Endodermal cell (in vitro differentiated cells): Measurements from ENCODE around the gene SCFD2. TPM values are rescaled to one million over a fixed set of nuclear protein-coding genes. Genes with fewer than 3 reads are reported as not detected.
A peak's percentile ranks its signal among the peaks of the same experiment; 100 is the strongest.

Source experiments
- DNase-seq: peaks from one replicate; pipeline ENCODE4 v3.0.0-alpha.2; 2017
- H3K27ac ChIP-seq: 2 replicates; pipeline ENCODE4 v1.5.1; 2013; ENCODE audit warnings: mild to moderate bottlenecking, low read depth, low read length, moderate library complexity
- H3K27me3 ChIP-seq: 2 replicates; pipeline ENCODE4 v1.6.1; 2013; ENCODE audit warnings: mild to moderate bottlenecking, low read length, moderate library complexity; ENCODE audit not compliant: insufficient read depth, control insufficient read depth, poor library complexity, severe bottlenecking
- H3K36me3 ChIP-seq: 2 replicates; pipeline ENCODE4 v1.7.0; 2013; ENCODE audit warnings: mild to moderate bottlenecking, low read length, moderate library complexity; ENCODE audit not compliant: control insufficient read depth, insufficient read depth
- H3K4me1 ChIP-seq: one replicate; pipeline ENCODE4 v1.7.0; 2013; ENCODE audit warnings: low read length; ENCODE audit not compliant: control insufficient read depth, insufficient read depth
- H3K4me3 ChIP-seq: 2 replicates; pipeline ENCODE4 v1.5.1; 2013; ENCODE audit warnings: mild to moderate bottlenecking, low read length, moderate library complexity
- H3K9ac ChIP-seq: 2 replicates; pipeline ENCODE4 v1.6.1; 2013; ENCODE audit warnings: mild to moderate bottlenecking, low read length, moderate library complexity; ENCODE audit not compliant: poor library complexity, severe bottlenecking; ENCODE audit errors: extremely low read depth
- H3K9me3 ChIP-seq: 2 replicates; pipeline ENCODE4 v1.6.1; 2013; ENCODE audit warnings: mild to moderate bottlenecking, low read length, moderate library complexity; ENCODE audit not compliant: control insufficient read depth
- H3K27ac Mint-ChIP-seq: 2 replicates; pipeline ENCODE4 v1.8.0; 2020; ENCODE audit warnings: mixed read lengths
- H3K27me3 Mint-ChIP-seq: 2 replicates; pipeline ENCODE4 v1.8.0; 2021; ENCODE audit warnings: mild to moderate bottlenecking, mixed read lengths; ENCODE audit not compliant: insufficient read depth
- H3K36me3 Mint-ChIP-seq: 2 replicates; pipeline ENCODE4 v1.8.0; 2020; ENCODE audit warnings: low read depth, mixed read lengths
- H3K4me1 Mint-ChIP-seq: 2 replicates; pipeline ENCODE4 v1.8.0; 2020; ENCODE audit warnings: mixed read lengths
- H3K4me3 Mint-ChIP-seq: 2 replicates; pipeline ENCODE4 v1.8.0; 2020; ENCODE audit warnings: mild to moderate bottlenecking, moderate library complexity, mixed read lengths
- H3K9me3 Mint-ChIP-seq: 2 replicates; pipeline ENCODE4 v1.8.0; 2020; ENCODE audit warnings: mild to moderate bottlenecking, mixed read lengths
- WGBS, 2 experiments: methylation state at CpG; one replicate each; pipeline versions ENCODE4 v1.1.5 to v1.1.7; 2013; ENCODE audit warnings: missing lambda C conversion rate in 2 of 2, mixed read lengths in 1 of 2; ENCODE audit not compliant: insufficient coverage in 1 of 2, insufficient read length in 1 of 2; 5-methylcytosine and 5-hydroxymethylcytosine counted together
- total RNA-seq, 2 donors: library from RNA; stranded (reverse); fragmentation: NEBNext Ultra II Directional in 1 of 2; extraction: Animal tissue kit (Norgen Biotek cat#: 25700) in 1 of 2; gene quantifications; 2 replicates in 1 of 2; 3 replicates in 1 of 2; pipeline ENCODE4 v1.2.1, GENCODE V29; 2021
- TF ChIP-seq, protein P1 (sequence below): fragments of 200-600 bp; sonication (generic); conservative IDR thresholded peaks from 2 replicates; pipeline ENCODE4 v1.5.0; 2021; ENCODE audit warnings: antibody characterized with exemption, mild to moderate bottlenecking

SCFD2 gene
- total RNA-seq, 2 donors from 2014 or later: 5.7 to 6.5 TPM

DNA sequence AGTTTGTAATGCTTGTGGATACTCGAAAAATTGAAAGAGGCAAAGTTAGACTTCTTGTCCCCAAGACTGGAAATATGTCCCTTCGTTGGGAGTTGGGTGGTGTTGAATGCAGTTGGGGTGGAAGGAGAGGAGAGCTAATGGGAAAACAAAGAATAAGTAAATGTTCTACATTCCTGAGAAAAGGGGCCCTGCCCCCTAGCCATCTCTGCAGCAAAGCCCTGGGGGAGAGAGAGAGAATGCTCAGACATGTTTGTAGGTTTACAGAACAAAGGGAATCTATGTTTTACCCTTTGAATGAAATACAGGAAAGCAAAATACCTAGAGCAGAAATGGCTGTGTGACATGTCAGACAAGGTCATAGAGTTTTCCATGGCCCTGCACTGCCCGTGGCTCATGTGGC is 415.6 kb downstream of the SCFD2 start:
- Mint-ChIP-seq H3K9me3 (no peaks in the 10 kb centered on the region), H3K4me3 (no peak overlapping the region), H3K27me3 (peaks cover 49% of the 10 kb centered on the region), H3K27ac (no peak overlapping the region), H3K4me1 (peaks cover 14% of the 10 kb centered on the region), H3K36me3 (no peaks in the 10 kb centered on the region)
- Histone ChIP-seq H3K9me3 (no peaks in the 10 kb centered on the region), H3K4me3 (no peak overlapping the region), H3K4me1 (peaks cover 9% of the 10 kb centered on the region), H3K9ac (no peak overlapping the region), H3K27me3 (peaks cover 22% of the 10 kb centered on the region), H3K27ac (no peak overlapping the region), H3K36me3 (no peaks in the 10 kb centered on the region)
- TF ChIP-seq, protein P1, sequence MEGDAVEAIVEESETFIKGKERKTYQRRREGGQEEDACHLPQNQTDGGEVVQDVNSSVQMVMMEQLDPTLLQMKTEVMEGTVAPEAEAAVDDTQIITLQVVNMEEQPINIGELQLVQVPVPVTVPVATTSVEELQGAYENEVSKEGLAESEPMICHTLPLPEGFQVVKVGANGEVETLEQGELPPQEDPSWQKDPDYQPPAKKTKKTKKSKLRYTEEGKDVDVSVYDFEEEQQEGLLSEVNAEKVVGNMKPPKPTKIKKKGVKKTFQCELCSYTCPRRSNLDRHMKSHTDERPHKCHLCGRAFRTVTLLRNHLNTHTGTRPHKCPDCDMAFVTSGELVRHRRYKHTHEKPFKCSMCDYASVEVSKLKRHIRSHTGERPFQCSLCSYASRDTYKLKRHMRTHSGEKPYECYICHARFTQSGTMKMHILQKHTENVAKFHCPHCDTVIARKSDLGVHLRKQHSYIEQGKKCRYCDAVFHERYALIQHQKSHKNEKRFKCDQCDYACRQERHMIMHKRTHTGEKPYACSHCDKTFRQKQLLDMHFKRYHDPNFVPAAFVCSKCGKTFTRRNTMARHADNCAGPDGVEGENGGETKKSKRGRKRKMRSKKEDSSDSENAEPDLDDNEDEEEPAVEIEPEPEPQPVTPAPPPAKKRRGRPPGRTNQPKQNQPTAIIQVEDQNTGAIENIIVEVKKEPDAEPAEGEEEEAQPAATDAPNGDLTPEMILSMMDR: no peak
- peak; percentile 64 for DNase-seq
- WGBS, 2 experiments: 79 to 85% methylated on average over 2 to 3 of the region's 3 CpGs

DNA sequence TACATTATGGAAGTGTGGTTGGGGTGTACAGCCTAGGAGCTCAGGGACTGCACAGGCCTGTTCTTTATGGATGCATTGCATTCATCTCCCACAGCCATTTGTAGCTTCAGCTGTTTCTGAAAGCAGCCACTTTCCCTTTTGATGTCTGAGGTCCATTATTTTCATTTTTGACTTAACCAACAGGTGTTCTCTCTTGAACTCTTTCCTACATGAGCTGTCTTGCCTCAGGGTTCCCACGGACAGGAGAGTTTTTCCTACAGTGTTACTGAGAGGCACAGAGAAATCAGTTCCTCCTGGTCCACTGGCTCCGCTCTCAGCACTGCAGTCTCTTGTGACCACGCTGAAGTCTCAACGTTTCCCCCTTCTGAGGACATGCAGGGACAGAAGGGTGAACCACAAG is 416.5 kb downstream of the SCFD2 start:
- peaks cover 43% of the 10 kb centered on the region for H3K27me3 Mint-ChIP-seq
- no peaks in the 10 kb centered on the region for H3K36me3 Mint-ChIP-seq
- Histone ChIP-seq H3K4me1 (peaks cover 9% of the 10 kb centered on the region), H3K9me3 (no peaks in the 10 kb centered on the region), H3K9ac (no peak overlapping the region), H3K4me3 (no peak overlapping the region), H3K36me3 (no peaks in the 10 kb centered on the region), H3K27me3 (peaks cover 22% of the 10 kb centered on the region), H3K27ac (no peak overlapping the region)
- no peak for DNase-seq
- H3K4me1 Mint-ChIP-seq: peaks cover 14% of the 10 kb centered on the region
- 75 to 89% methylated on average over 4 of the region's 4 CpGs for WGBS, 2 experiments
- H3K9me3 Mint-ChIP-seq: no peaks in the 10 kb centered on the region
- TF ChIP-seq, protein P1: no peak
- no peak overlapping the region for H3K27ac Mint-ChIP-seq
- H3K4me3 Mint-ChIP-seq: no peak overlapping the region

DNA sequence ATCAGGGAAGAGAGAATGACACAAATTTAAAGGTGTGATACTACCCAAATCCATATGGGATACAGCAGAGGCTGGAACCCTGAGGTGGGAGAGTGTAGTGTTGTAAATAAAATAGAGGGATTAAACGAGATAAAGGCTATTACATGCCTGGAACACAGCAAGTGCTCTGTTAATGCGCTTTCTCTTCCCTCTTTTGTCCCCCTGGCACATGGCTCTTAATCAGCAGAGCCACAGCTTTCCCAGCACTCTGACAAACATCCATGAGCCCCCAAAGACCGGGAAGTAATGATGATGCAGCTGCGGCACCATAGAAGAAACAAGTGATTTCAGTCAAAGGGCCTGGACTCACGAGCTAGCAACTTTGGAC is 417.8 kb downstream of the SCFD2 start:
- Histone ChIP-seq H3K27ac (no peak overlapping the region), H3K27me3 (peaks cover 22% of the 10 kb centered on the region), H3K36me3 (no peaks in the 10 kb centered on the region), H3K9ac (no peak overlapping the region), H3K9me3 (no peaks in the 10 kb centered on the region), H3K4me1 (peaks cover 9% of the 10 kb centered on the region), H3K4me3 (no peak overlapping the region)
- Mint-ChIP-seq H3K27me3 (peaks cover 37% of the 10 kb centered on the region), H3K27ac (no peak overlapping the region), H3K36me3 (no peaks in the 10 kb centered on the region), H3K4me3 (no peak overlapping the region), H3K9me3 (no peaks in the 10 kb centered on the region), H3K4me1 (peaks cover 14% of the 10 kb centered on the region)
- WGBS, 2 experiments: 81 to 88% methylated on average over 4 to 5 of the region's 5 CpGs
- no peak for DNase-seq
- TF ChIP-seq, protein P1: no peak
